ENCODE data around the gene TSPO2. TPM values are rescaled to one million over a fixed set of nuclear protein-coding genes. Genes with fewer than 3 reads are reported as not detected.

TSPO2 gene
- total RNA-seq, 4 donors from 2014 or later: not detected

DNA sequence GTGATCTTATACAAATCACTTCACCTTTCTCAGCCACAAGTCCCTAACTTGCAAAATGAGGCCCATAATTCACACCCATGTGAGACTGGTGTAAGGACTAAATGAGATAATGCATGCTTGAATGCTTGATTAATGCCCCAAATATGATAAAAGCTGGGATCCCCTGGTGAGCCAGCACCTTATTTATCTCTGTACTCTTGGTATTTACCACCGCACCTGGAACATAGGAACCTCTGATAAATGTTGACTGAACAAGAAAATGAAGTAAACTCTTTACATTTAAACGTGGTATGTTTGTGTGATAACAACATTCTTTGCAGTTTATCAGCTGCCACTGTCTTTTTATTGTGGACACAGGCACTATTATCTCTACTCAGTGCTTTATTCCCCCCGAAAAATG lies 8.3 kb downstream of the TSPO2 start:
- H3K4me1 ChIP-seq: no peaks in the 10 kb centered on the region

DNA sequence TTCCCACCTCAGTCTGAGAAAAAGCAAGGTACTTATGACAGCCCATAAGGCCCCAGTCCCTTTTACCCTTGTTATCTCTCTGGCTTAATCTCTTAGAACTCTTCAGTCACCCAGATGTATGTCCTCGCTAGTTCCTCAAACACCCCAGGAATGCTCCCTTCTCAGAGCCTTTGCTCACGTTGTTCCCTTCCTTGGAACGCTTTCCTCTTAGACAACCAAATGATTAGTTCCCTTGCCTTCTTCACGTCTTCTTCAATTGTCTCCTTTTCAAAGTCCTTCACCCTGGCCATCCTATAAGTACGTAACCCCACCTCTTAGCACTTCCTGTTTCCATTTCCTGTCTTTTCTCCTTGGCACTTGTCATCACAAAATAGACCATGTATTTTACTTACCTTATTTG lies 9.6 kb downstream of the TSPO2 start:
- no peaks in the 10 kb centered on the region for H3K27me3 ChIP-seq
- no peaks in the 10 kb centered on the region for H3K4me1 ChIP-seq
- H3K27ac ChIP-seq: no peak overlapping the region
- TF ChIP-seq POLR2A (IDR thresholded peaks at IDR 0.05): no peak
- no peak for TF ChIP-seq EP300 (IDR thresholded peaks at IDR 0.05)
- TF ChIP-seq, protein P1, sequence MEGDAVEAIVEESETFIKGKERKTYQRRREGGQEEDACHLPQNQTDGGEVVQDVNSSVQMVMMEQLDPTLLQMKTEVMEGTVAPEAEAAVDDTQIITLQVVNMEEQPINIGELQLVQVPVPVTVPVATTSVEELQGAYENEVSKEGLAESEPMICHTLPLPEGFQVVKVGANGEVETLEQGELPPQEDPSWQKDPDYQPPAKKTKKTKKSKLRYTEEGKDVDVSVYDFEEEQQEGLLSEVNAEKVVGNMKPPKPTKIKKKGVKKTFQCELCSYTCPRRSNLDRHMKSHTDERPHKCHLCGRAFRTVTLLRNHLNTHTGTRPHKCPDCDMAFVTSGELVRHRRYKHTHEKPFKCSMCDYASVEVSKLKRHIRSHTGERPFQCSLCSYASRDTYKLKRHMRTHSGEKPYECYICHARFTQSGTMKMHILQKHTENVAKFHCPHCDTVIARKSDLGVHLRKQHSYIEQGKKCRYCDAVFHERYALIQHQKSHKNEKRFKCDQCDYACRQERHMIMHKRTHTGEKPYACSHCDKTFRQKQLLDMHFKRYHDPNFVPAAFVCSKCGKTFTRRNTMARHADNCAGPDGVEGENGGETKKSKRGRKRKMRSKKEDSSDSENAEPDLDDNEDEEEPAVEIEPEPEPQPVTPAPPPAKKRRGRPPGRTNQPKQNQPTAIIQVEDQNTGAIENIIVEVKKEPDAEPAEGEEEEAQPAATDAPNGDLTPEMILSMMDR (IDR thresholded peaks at IDR 0.05): no peak
- H3K36me3 ChIP-seq: peaks cover 0 to 43% (median 0%) of the 10 kb centered on the region in 3 donors
- DNase-seq (ENCODE audit: low spot score in 2 of 2): no peak
- no peak overlapping the region for H3K4me3 ChIP-seq
- H3K9me3 ChIP-seq: no peaks in the 10 kb centered on the region
- WGBS, 2 donors: 69 to 77% methylated on average over 5 of the region's 5 CpGs

More for the DNA sequence above, 8.3 kb downstream of the TSPO2 start:
- peaks cover 0 to 37% (median 0%) of the 10 kb centered on the region in 3 donors for H3K36me3 ChIP-seq
- WGBS, 2 donors: 73 to 77% methylated on average over 3 of the region's 3 CpGs
- no peak for TF ChIP-seq EP300 (IDR thresholded peaks at IDR 0.05)
- TF ChIP-seq, protein P1 (IDR thresholded peaks at IDR 0.05): no peak
- no peak for TF ChIP-seq POLR2A (IDR thresholded peaks at IDR 0.05)
- H3K9me3 ChIP-seq: no peaks in the 10 kb centered on the region
- no peak overlapping the region for H3K4me3 ChIP-seq
- DNase-seq (ENCODE audit: low spot score in 2 of 2): no peak
- H3K27ac ChIP-seq: no peak overlapping the region
- no peaks in the 10 kb centered on the region for H3K27me3 ChIP-seq

DNA sequence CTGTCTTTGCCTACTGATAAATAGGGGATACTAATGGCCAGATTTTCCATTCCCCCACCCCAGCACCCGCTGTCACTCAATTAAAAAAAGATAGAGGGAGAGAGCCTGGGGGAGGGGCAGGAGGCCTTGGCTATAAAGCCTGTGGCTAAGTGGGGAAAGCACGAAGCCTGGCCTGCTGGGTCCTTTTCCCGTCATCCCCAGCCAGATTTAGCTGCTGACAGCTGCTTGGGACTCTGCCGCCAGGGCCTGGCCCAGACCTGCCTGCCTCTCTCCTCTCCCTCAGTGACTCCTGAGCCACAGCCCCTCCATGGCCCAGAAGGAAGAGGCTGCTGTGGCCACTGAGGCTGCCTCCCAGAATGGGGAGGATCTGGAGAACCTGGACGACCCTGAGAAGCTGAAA lies 10.8 kb downstream of the TSPO2 start, which contains the start of gene APOBEC2:
TSS of gene APOBEC2 (plus strand) at position 162 of the 400 bp plus-strand sequence. CDS start at position 308, 146 bp downstream.
- Histone ChIP-seq H3K4me1 (no peaks in the 10 kb centered on the region), H3K9me3 (no peaks in the 10 kb centered on the region), H3K4me3 (no peak within 1 kb of the TSS), H3K36me3 (peaks cover 0 to 53% (median 0%) of the 10 kb centered on the region in 3 donors), H3K27ac (no peak within 1 kb of the TSS), H3K27me3 (no peaks in the 10 kb centered on the region)
- 46 to 66% methylated on average over 4 to 5 of the region's 5 CpGs for WGBS, 2 donors
- DNase-seq (ENCODE audit: low spot score in 2 of 2): no peak
- TF ChIP-seq EP300 (IDR thresholded peaks at IDR 0.05): no peak
- TF ChIP-seq, protein P1 (IDR thresholded peaks at IDR 0.05): no peak
- TF ChIP-seq POLR2A (IDR thresholded peaks at IDR 0.05): no peak

DNA sequence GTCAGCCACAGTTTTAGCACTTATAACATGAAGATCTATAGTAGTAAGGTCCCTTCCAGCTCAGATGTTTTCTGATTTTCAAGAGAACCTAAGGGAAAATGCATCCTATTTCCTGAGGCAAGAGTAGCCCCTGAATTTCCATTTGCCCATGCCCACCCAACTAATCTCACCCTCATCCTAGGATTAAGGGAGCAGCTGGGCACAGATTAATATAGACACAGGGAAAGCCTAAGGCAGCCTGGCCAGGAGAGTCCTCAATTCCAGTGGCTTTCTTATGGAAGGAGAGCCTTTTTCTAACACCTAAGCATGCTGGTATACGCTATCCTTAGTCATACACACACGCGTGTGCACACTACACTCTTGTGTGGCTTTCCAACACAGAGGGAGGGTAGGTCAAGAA lies 12.2 kb downstream of the TSPO2 start:
- WGBS, 2 donors: 87 to 93% methylated on average over 3 of the region's 3 CpGs
- H3K27ac ChIP-seq: no peak overlapping the region
- no peaks in the 10 kb centered on the region for H3K4me1 ChIP-seq

DNA sequence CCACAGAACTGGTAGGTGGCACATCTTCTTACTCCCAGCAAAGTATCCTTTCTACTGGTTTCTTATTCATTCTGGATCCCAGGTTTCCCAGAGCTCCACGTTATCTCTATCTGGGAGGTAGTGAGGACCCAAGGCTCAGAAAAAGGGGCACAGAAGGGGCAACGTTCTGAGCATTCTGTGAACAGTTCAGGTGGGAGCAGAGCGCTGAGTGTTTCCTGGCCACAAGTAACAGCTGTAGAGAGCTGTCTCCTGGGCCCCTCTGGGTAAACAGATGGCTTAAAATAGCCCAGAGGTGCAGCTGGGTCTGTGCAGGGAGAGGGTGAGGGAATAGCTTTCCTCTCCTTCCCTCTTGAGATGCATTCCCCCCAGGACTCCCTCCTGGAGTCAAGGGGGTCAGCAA lies 12.9 kb downstream of the TSPO2 start:
- Histone ChIP-seq H3K4me1 (no peaks in the 10 kb centered on the region), H3K27ac (no peak overlapping the region)
- 57 to 65% methylated on average over 3 of the region's 3 CpGs for WGBS, 2 donors

More for the DNA sequence above, 12.2 kb downstream of the TSPO2 start:
- DNase-seq (ENCODE audit: low spot score in 2 of 2): no peak
- H3K9me3 ChIP-seq: no peaks in the 10 kb centered on the region
- no peak for TF ChIP-seq POLR2A (IDR thresholded peaks at IDR 0.05)
- TF ChIP-seq, protein P1 (IDR thresholded peaks at IDR 0.05): no peak
- TF ChIP-seq EP300 (IDR thresholded peaks at IDR 0.05): no peak
- H3K36me3 ChIP-seq: peaks cover 0 to 45% (median 0%) of the 10 kb centered on the region in 3 donors
- H3K4me3 ChIP-seq: no peak overlapping the region
- H3K27me3 ChIP-seq: no peaks in the 10 kb centered on the region

More for the DNA sequence above, 12.9 kb downstream of the TSPO2 start:
- no peaks in the 10 kb centered on the region for H3K9me3 ChIP-seq
- no peak overlapping the region for H3K4me3 ChIP-seq
- TF ChIP-seq, protein P1 (IDR thresholded peaks at IDR 0.05): no peak
- TF ChIP-seq POLR2A (IDR thresholded peaks at IDR 0.05) (no peak), EP300 (IDR thresholded peaks at IDR 0.05) (no peak)
- H3K36me3 ChIP-seq: peaks cover 0 to 40% (median 0%) of the 10 kb centered on the region in 3 donors
- H3K27me3 ChIP-seq: no peaks in the 10 kb centered on the region
- DNase-seq (ENCODE audit: low spot score in 2 of 2): no peak

All from tibial nerve (tissue), 4 donors.